Tibial nerve (tissue), 4 donors: ENCODE measurements around the gene CDH12. TPM values are rescaled to one million over a fixed set of nuclear protein-coding genes. Genes with fewer than 3 reads are reported as not detected.

Experiments
- DNase-seq, 2 donors: peaks; one replicate each; pipeline ENCODE4 v3.0.0-alpha.2; 2019; ENCODE audit warnings: low spot score in 2 of 2
- H3K27ac ChIP-seq, 4 donors: fragments of 200-600 bp; sonication (generic) in 3 of 4; one replicate each; pipeline ENCODE4 v1.5.1; 2017 to 2019; ENCODE audit warnings: mild to moderate bottlenecking in 1 of 4
- H3K27me3 ChIP-seq, 2 donors: fragments of 200-600 bp; sonication (generic) in 1 of 2; one replicate each; pipeline versions ENCODE4 v1.5.1 to v1.6.0; 2017 to 2019
- H3K36me3 ChIP-seq, 3 donors: fragments of 200-600 bp; sonication (generic); one replicate each; pipeline ENCODE4 v1.5.1; 2018 to 2019
- H3K4me1 ChIP-seq, 4 donors: fragments of 200-600 bp; sonication (generic) in 3 of 4; one replicate each; pipeline ENCODE4 v1.5.1; 2017 to 2019
- H3K4me3 ChIP-seq, 4 donors: fragments of 200-600 bp; sonication (generic) in 3 of 4; one replicate each; pipeline ENCODE4 v1.5.1; 2017 to 2019; ENCODE audit warnings: mild to moderate bottlenecking in 1 of 4, moderate library complexity in 1 of 4
- H3K9me3 ChIP-seq, 4 donors: fragments of 200-600 bp; sonication (generic) in 3 of 4; one replicate each; pipeline ENCODE4 v1.5.1; 2017 to 2019
- EP300 ChIP-seq, 2 donors: sonication (generic); formaldehyde crosslinking; IDR thresholded peaks; one replicate each; pipeline ENCODE4 v1.6.1; 2017; ENCODE audit warnings: antibody characterized with exemption in 2 of 2, mild to moderate bottlenecking in 1 of 2
- POLR2A ChIP-seq, 2 donors: fragments of 450-650 bp; IDR thresholded peaks; one replicate each; pipeline ENCODE4 v1.6.1; 2017; ENCODE audit warnings: antibody characterized with exemption in 2 of 2, mild to moderate bottlenecking in 2 of 2, moderate library complexity in 2 of 2
- WGBS, 2 donors: methylation state at CpG; one replicate each; pipeline ENCODE4 v1.1.5; 2018; 5-methylcytosine and 5-hydroxymethylcytosine counted together
- total RNA-seq, 4 donors: library from RNA; depleted of rRNA; stranded (reverse); fragments of >200 nt; gene quantifications; one replicate each; pipeline ENCODE4 v1.1.0, GENCODE V29; 2016
- TF ChIP-seq, protein P1 (sequence below), 5 experiments: fragments of 200-600 bp in 3 of 5; fragments of 450-650 bp in 2 of 5; sonication (generic) in 3 of 5; IDR thresholded peaks; one replicate each; pipeline ENCODE4 v1.5.1; 2016 to 2019; ENCODE audit warnings: antibody characterized with exemption in 5 of 5, mild to moderate bottlenecking in 3 of 5, moderate library complexity in 2 of 5

Gene CDH12
- under 1 TPM in 1 of 4 donors, not detected in 3; 0.30 TPM for total RNA-seq

GRCh38 chr5:22852807-22853660 lies at the start of gene CDH12:
Gene CDH12 (minus strand): TSS chr5:22853344.
- H3K9me3 ChIP-seq = no peaks in the 10 kb centered on the region
- DNase-seq = no peak
- peak within 1 kb of the TSS in 3 of 4 donors; percentile 22 to 41 (median 22) for H3K4me3 ChIP-seq
- H3K27ac ChIP-seq = no peak within 1 kb of the TSS
- 2 to 3% methylated on average over 31 of the region's 31 CpGs for whole genome bisulfite sequencing, 2 donors
- H3K36me3 ChIP-seq = no peaks in the 10 kb centered on the region
- no peaks in the 10 kb centered on the region for H3K27me3 ChIP-seq
- H3K4me1 ChIP-seq = peaks cover 0 to 16% (median 0%) of the 10 kb centered on the region in 4 donors
- TF ChIP-seq POLR2A (IDR thresholded peaks at IDR 0.05) (no peak), EP300 (IDR thresholded peaks at IDR 0.05) (no peak)
- TF ChIP-seq, protein P1, sequence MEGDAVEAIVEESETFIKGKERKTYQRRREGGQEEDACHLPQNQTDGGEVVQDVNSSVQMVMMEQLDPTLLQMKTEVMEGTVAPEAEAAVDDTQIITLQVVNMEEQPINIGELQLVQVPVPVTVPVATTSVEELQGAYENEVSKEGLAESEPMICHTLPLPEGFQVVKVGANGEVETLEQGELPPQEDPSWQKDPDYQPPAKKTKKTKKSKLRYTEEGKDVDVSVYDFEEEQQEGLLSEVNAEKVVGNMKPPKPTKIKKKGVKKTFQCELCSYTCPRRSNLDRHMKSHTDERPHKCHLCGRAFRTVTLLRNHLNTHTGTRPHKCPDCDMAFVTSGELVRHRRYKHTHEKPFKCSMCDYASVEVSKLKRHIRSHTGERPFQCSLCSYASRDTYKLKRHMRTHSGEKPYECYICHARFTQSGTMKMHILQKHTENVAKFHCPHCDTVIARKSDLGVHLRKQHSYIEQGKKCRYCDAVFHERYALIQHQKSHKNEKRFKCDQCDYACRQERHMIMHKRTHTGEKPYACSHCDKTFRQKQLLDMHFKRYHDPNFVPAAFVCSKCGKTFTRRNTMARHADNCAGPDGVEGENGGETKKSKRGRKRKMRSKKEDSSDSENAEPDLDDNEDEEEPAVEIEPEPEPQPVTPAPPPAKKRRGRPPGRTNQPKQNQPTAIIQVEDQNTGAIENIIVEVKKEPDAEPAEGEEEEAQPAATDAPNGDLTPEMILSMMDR (IDR thresholded peaks at IDR 0.05) = no peak

GRCh38 chr5:22901885-22902284 lies 48.7 kb upstream of the CDH12 start:
- 81 to 85% methylated on average over 4 to 5 of the region's 5 CpGs for WGBS, 2 donors
- H3K4me3 ChIP-seq = no peak overlapping the region
- peaks cover 0 to 7% (median 0%) of the 10 kb centered on the region in 4 donors for H3K9me3 ChIP-seq
- no peaks in the 10 kb centered on the region for H3K36me3 ChIP-seq
- no peaks in the 10 kb centered on the region for H3K4me1 ChIP-seq
- DNase-seq = no peak
- no peak for TF ChIP-seq POLR2A (IDR thresholded peaks at IDR 0.05)
- no peak for TF ChIP-seq EP300 (IDR thresholded peaks at IDR 0.05)
- TF ChIP-seq, protein P1 (IDR thresholded peaks at IDR 0.05) = no peak
- no peaks in the 10 kb centered on the region for H3K27me3 ChIP-seq
- no peak overlapping the region for H3K27ac ChIP-seq

DNA sequence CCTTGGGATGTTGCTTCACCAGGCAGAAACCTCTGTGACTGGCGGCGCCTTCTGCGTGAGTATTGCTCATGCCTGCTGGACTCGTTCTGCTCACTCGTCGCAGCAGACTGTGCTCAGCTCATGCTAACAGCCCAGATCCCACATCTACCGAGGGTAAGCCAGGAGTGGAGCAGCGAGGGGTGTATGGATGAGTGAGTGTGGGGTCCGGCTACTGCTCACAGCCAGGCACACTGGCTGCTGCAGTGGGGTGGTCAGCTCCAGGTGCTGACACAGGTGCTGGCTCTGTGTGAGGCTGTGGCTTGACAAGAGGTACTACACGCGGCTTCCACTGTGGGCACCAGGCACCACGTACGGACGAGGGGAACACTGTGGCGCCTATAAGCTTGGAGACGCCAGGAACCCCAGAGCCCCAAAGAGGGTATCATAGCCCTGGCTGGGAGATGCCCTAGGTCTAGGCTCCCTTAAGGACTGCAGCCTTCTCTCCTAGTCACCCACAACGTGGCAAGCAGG lies 47.7 kb upstream of the CDH12 start:
- H3K9me3 ChIP-seq = peaks cover 0 to 7% (median 0%) of the 10 kb centered on the region in 4 donors
- 96 to 99% methylated on average over 10 to 15 of the region's 17 CpGs for WGBS, 2 donors
- no peaks in the 10 kb centered on the region for H3K36me3 ChIP-seq
- DNase-seq = no peak
- no peaks in the 10 kb centered on the region for H3K4me1 ChIP-seq
- H3K27me3 ChIP-seq = no peaks in the 10 kb centered on the region
- no peak overlapping the region for H3K4me3 ChIP-seq
- TF ChIP-seq, protein P1 (IDR thresholded peaks at IDR 0.05) = no peak
- no peak for TF ChIP-seq EP300 (IDR thresholded peaks at IDR 0.05)
- no peak for TF ChIP-seq POLR2A (IDR thresholded peaks at IDR 0.05)
- no peak overlapping the region for H3K27ac ChIP-seq

DNA sequence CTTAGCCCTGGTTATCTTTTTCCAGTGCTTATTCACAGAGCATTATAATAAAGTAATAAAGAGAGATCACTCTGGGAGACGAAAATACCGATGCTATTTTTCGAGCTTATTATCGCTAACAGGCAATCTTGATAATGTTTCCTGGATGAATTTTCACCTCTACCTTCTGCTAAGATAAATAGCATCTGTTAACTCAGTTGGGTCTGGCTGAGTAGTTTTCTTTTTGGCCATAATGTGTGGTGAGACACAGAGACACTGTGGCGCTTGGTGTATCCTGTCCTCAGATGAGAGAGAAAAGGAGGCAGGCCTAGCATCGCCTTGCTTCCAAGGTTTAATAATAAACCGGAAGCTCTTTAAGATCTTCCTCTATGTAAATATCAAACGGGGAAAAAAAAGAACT lies 46.2 kb upstream of the CDH12 start:
- TF ChIP-seq, protein P1 (IDR thresholded peaks at IDR 0.05) = no peak
- TF ChIP-seq POLR2A (IDR thresholded peaks at IDR 0.05) = no peak
- no peak for TF ChIP-seq EP300 (IDR thresholded peaks at IDR 0.05)
- 89 to 91% methylated on average over 8 of the region's 8 CpGs for WGBS, 2 donors
- Histone ChIP-seq H3K9me3 (peaks cover 0 to 7% (median 0%) of the 10 kb centered on the region in 4 donors), H3K36me3 (no peaks in the 10 kb centered on the region), H3K27ac (no peak overlapping the region), H3K4me1 (no peaks in the 10 kb centered on the region), H3K4me3 (no peak overlapping the region), H3K27me3 (no peaks in the 10 kb centered on the region)
- DNase-seq = no peak

DNA sequence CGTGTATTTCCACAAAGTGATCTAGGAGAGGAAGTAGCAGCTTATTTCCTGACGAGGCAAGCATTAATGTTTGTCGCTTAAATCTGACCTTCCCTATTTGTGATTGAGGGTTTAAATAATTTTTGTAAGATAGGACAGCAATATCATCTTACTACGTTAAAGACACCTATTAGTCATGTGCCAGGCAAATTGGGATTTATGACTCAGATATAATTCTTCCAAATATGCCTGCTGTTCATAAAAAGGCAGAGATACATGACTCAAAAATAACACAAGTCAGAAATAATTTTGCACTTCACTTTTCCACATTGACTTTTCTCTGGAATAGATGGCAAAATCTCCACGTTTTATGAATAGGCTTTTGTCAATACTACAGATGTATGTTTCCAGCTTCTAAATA lies 43.0 kb upstream of the CDH12 start:
- no peak for TF ChIP-seq POLR2A (IDR thresholded peaks at IDR 0.05)
- TF ChIP-seq EP300 (IDR thresholded peaks at IDR 0.05) = no peak
- no peaks in the 10 kb centered on the region for H3K27me3 ChIP-seq
- no peak overlapping the region for H3K27ac ChIP-seq
- H3K36me3 ChIP-seq = no peaks in the 10 kb centered on the region
- peaks cover 0 to 3% (median 0%) of the 10 kb centered on the region in 4 donors for H3K9me3 ChIP-seq
- no peak overlapping the region for H3K4me3 ChIP-seq
- 51 to 55% methylated on average over 5 of the region's 5 CpGs for WGBS, 2 donors
- no peak for DNase-seq
- no peaks in the 10 kb centered on the region for H3K4me1 ChIP-seq
